Ishikawa (cell line): ENCODE measurements around the gene MCRS1.

Experiments used
- CEBPB ChIP-seq: IDR thresholded peaks from 2 replicates; pipeline ENCODE4 v1.6.1; 2012
- CREB1 ChIP-seq: IDR thresholded peaks from 2 replicates; pipeline ENCODE4 v1.6.1; 2012; ENCODE audit warnings: low read depth
- TCF12 ChIP-seq: IDR thresholded peaks from 2 replicates; pipeline ENCODE4 v1.6.1; 2012; ENCODE audit warnings: low read depth
- TEAD4 ChIP-seq: IDR thresholded peaks from 2 replicates; pipeline ENCODE4 v1.6.1; 2012
- YY1 ChIP-seq: IDR thresholded peaks from 2 replicates; pipeline ENCODE4 v1.6.1; 2012; ENCODE audit warnings: low read depth
- TF ChIP-seq, protein P1 (sequence below): IDR thresholded peaks from 2 replicates; pipeline ENCODE4 v1.6.1; 2012; ENCODE audit warnings: low read depth, mild to moderate bottlenecking
- TF ChIP-seq, protein P2 (sequence below): IDR thresholded peaks from 2 replicates; pipeline ENCODE4 v1.6.1; 2012

DNA sequence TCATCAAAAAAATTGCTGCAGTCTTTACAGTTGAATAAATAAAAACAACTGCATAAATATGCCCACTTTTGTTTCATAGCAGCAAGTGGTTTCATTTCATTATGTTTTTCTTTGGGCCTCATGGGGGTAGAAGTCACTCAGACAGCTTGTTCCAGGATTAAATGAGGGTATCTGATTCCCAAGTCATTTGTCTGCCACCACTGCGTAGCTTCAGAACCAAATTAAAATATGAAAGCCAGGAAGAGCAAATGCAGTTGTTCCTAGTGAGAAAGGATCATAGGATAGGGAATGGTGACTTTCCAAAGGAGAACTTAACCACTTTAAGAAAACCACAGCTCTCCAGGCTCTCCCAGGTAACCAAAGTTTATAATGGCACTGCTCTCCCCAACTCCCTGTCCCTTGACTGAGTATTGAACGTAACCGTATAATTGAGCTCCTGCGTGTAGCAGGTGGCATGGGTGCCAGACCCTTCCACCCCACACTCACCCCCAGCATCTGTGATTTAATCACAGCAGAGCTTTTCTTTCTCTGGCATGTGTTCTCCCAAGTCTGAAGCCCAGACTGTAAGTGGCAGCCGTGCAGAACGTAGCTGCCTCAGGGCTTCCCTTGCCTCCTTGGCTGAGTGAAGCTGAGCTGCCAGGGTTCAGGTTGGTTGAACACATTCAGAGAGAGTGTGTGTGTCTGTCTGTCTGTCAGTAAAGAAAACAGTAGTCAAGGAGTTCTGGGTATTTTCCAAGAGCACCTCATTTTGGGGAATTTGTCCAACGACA, 40.4 kb downstream of the MCRS1 start:
- TF ChIP-seq, protein P1, sequence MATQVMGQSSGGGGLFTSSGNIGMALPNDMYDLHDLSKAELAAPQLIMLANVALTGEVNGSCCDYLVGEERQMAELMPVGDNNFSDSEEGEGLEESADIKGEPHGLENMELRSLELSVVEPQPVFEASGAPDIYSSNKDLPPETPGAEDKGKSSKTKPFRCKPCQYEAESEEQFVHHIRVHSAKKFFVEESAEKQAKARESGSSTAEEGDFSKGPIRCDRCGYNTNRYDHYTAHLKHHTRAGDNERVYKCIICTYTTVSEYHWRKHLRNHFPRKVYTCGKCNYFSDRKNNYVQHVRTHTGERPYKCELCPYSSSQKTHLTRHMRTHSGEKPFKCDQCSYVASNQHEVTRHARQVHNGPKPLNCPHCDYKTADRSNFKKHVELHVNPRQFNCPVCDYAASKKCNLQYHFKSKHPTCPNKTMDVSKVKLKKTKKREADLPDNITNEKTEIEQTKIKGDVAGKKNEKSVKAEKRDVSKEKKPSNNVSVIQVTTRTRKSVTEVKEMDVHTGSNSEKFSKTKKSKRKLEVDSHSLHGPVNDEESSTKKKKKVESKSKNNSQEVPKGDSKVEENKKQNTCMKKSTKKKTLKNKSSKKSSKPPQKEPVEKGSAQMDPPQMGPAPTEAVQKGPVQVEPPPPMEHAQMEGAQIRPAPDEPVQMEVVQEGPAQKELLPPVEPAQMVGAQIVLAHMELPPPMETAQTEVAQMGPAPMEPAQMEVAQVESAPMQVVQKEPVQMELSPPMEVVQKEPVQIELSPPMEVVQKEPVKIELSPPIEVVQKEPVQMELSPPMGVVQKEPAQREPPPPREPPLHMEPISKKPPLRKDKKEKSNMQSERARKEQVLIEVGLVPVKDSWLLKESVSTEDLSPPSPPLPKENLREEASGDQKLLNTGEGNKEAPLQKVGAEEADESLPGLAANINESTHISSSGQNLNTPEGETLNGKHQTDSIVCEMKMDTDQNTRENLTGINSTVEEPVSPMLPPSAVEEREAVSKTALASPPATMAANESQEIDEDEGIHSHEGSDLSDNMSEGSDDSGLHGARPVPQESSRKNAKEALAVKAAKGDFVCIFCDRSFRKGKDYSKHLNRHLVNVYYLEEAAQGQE, result no peak
- no peak for TF ChIP-seq CEBPB
- TF ChIP-seq YY1, result no peak
- TF ChIP-seq CREB1, result no peak
- no peak for TF ChIP-seq TCF12
- TF ChIP-seq, protein P2, sequence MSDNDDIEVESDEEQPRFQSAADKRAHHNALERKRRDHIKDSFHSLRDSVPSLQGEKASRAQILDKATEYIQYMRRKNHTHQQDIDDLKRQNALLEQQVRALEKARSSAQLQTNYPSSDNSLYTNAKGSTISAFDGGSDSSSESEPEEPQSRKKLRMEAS, result no peak
- TF ChIP-seq TEAD4, result no peak
